Hematopoietic multipotent progenitor cell (in vitro differentiated cells): ENCODE measurements around the gene SYT6. TPM values are rescaled to one million over a fixed set of nuclear protein-coding genes. Genes with fewer than 3 reads are reported as not detected.
A peak's percentile ranks its signal among the peaks of the same experiment; 100 is the strongest.

Experiments
- DNase-seq, 3 donors: peaks; one replicate each; pipeline ENCODE4 v3.0.0-alpha.2; 2011 to 2015; ENCODE audit warnings: low read depth in 2 of 3, low spot score in 2 of 3
- total RNA-seq: library from RNA; depleted of rRNA; stranded (reverse); fragments of >200 nt; gene quantifications from one replicate; pipeline ENCODE4 v1.2.3, GENCODE V29; 2012

The SYT6 gene
- total RNA-seq, 1 donor, result not detected

- no peak for DNase-seq
Observed at GRCh38 chr1:114122941-114123618, 30.6 kb downstream of the SYT6 start.

- no peak for DNase-seq
Observed at GRCh38 chr1:114118351-114118990, 35.2 kb downstream of the SYT6 start.

GRCh38 chr1:114117654-114118053 is 36.0 kb downstream of the SYT6 start:
- DNase-seq, result no peak

GRCh38 chr1:114116086-114116485 is 37.6 kb downstream of the SYT6 start:
- no peak for DNase-seq

GRCh38 chr1:114114185-114115094 is 39.2 kb downstream of the SYT6 start:
- no peak for DNase-seq

GRCh38 chr1:114113411-114114184 is 40.1 kb downstream of the SYT6 start:
- DNase-seq, result peak in 2 of 3 donors; percentile 79 to 89

- no peak for DNase-seq
Observed at GRCh38 chr1:114112775-114113174, 40.9 kb downstream of the SYT6 start.

GRCh38 chr1:114111731-114112641 is 41.7 kb downstream of the SYT6 start:
- no peak for DNase-seq

GRCh38 chr1:114109981-114110380 is 43.7 kb downstream of the SYT6 start:
- DNase-seq, result no peak

- DNase-seq, result peak in 2 of 3 donors; percentile 78 to 88
Observed at GRCh38 chr1:114108751-114109255, 44.9 kb downstream of the SYT6 start.

- DNase-seq, result no peak
Observed at GRCh38 chr1:114107474-114108435, 45.9 kb downstream of the SYT6 start.

- DNase-seq, result no peak
Observed at GRCh38 chr1:114105421-114105979, 48.2 kb downstream of the SYT6 start.

- no peak for DNase-seq
Observed at GRCh38 chr1:114104949-114105348, 48.7 kb downstream of the SYT6 start.

- no peak for DNase-seq
Observed at GRCh38 chr1:114103992-114104391, 49.7 kb downstream of the SYT6 start.

- no peak for DNase-seq
Observed at GRCh38 chr1:114102136-114102535, 51.5 kb downstream of the SYT6 start.

- DNase-seq, result no peak
Observed at GRCh38 chr1:114100148-114100547, 53.5 kb downstream of the SYT6 start.

GRCh38 chr1:114099268-114099667 is 54.4 kb downstream of the SYT6 start:
- DNase-seq, result no peak

- DNase-seq, result no peak
Observed at GRCh38 chr1:114097109-114097508, 56.6 kb downstream of the SYT6 start.
